H1 (cell line): ENCODE results near the gene DDX5. TPM values are rescaled to one million over a fixed set of nuclear protein-coding genes. Genes with fewer than 3 reads are reported as not detected.

Experiments
- CTCF ChIA-PET: fragments of 300-600 bp; sonication (Branson Sonifier 250); formaldehyde crosslinking; loops from one replicate; lab custom pipeline; 2021; ENCODE audit not compliant: partially characterized antibody; lab: Charles Lee
- POLR2A ChIA-PET: fragments of 300-600 bp; sonication (Branson Sonifier 250); formaldehyde crosslinking; loops from one replicate; lab custom pipeline; 2021; ENCODE audit warnings: inconsistent platforms; ENCODE audit not compliant: partially characterized antibody; lab: Charles Lee
- DNase-seq, 2 experiments: peaks; one replicate each; pipeline versions ENCODE4 v3.0.0 to v3.0.0-alpha.2; 2010 to 2022; ENCODE audit warnings: low spot score in 2 of 2, low read depth in 1 of 2, mixed read lengths in 1 of 2
- FAIRE-seq: peaks from 2 replicates; lab custom pipeline; 2011; peaks lifted over from hg19 to GRCh38; lab: Jason Lieb, UNC
- H2AFZ ChIP-seq: 2 replicates; pipeline ENCODE4 v1.8.1; 2012; ENCODE audit warnings: low read length, inconsistent platforms
- H2AK5ac ChIP-seq: 2 replicates; pipeline ENCODE4 v1.6.1; 2013; ENCODE audit warnings: low read depth, low read length
- H2BK120ac ChIP-seq: replicated peaks from 2 replicates; pipeline ENCODE3; 2013; ENCODE audit warnings: low read depth, low read length, inconsistent platforms
- H2BK12ac ChIP-seq: 2 replicates; pipeline ENCODE4 v1.6.1; 2013; ENCODE audit warnings: low read depth, low read length
- H2BK15ac ChIP-seq: 2 replicates; pipeline ENCODE4 v1.6.1; 2013; ENCODE audit warnings: low read length
- H2BK20ac ChIP-seq: 2 replicates; pipeline ENCODE4 v1.6.1; 2013; ENCODE audit warnings: low read length
- H2BK5ac ChIP-seq: 2 replicates; pipeline ENCODE4 v1.6.1; 2013; ENCODE audit warnings: low read depth, low read length
- H3K14ac ChIP-seq: 2 replicates; pipeline ENCODE4 v1.6.1; 2013; ENCODE audit warnings: inconsistent platforms; ENCODE audit not compliant: insufficient read length
- H3K18ac ChIP-seq: 2 replicates; pipeline ENCODE4 v1.6.1; 2013; ENCODE audit warnings: low read length; ENCODE audit errors: extremely low read depth
- H3K23ac ChIP-seq: 2 replicates; pipeline ENCODE4 v1.6.1; 2013; ENCODE audit warnings: inconsistent platforms; ENCODE audit not compliant: insufficient read length
- H3K23me2 ChIP-seq: 2 replicates; pipeline ENCODE4 v1.6.1; 2013; ENCODE audit warnings: low read depth, low read length
- H3K27ac ChIP-seq: 2 replicates; pipeline ENCODE4 v1.6.1; 2011; ENCODE audit warnings: low read depth, low read length, inconsistent platforms
- H3K27me3 ChIP-seq, 4 experiments: replicated peaks in 1 of 4; 1 replicate in 1 of 4; 2 replicates in 3 of 4; pipeline versions ENCODE4 v1.6.1 to v1.8.1; 2011 to 2013; ENCODE audit warnings: low read length in 3 of 4, mild to moderate bottlenecking in 3 of 4, inconsistent platforms in 2 of 4, mixed read lengths in 2 of 4, moderate library complexity in 1 of 4; ENCODE audit not compliant: control insufficient read depth in 3 of 4, insufficient read depth in 3 of 4; ENCODE audit errors: extremely low read depth in 1 of 4
- H3K36me3 ChIP-seq, 4 experiments: 2 replicates each; pipeline versions ENCODE4 v1.6.1 to v1.8.1; 2011 to 2013; ENCODE audit warnings: mild to moderate bottlenecking in 4 of 4, low read length in 3 of 4, moderate library complexity in 2 of 4, control low read depth in 1 of 4, inconsistent platforms in 1 of 4; ENCODE audit not compliant: insufficient read depth in 4 of 4, control insufficient read depth in 2 of 4
- H3K4ac ChIP-seq: replicated peaks from 2 replicates; pipeline ENCODE3; 2013; ENCODE audit warnings: low read length, low read depth, mixed read lengths, inconsistent platforms; ENCODE audit not compliant: insufficient read length
- H3K4me1 ChIP-seq, 4 experiments: replicated peaks in 1 of 4; 1 replicate in 1 of 4; 2 replicates in 3 of 4; pipeline versions ENCODE4 v1.6.1 to v1.8.1; 2011 to 2013; ENCODE audit warnings: low read length in 3 of 4, inconsistent platforms in 2 of 4, mixed read lengths in 1 of 4; ENCODE audit not compliant: insufficient read depth in 4 of 4, control insufficient read depth in 3 of 4
- H3K4me2 ChIP-seq, 2 experiments: 2 replicates each; pipeline versions ENCODE4 v1.6.1 to v1.8.1; 2011 to 2013; ENCODE audit warnings: low read depth in 2 of 2, low read length in 2 of 2, control low read depth in 1 of 2, inconsistent platforms in 1 of 2, mild to moderate bottlenecking in 1 of 2; ENCODE audit not compliant: insufficient read depth in 1 of 2
- H3K4me3 ChIP-seq, 4 experiments: fragments of 200-600, 300-600 bp in 1 of 4; sonication (generic), shearing (Covaris generic), sonication (Bioruptor Twin) in 1 of 4; 2 replicates each; pipeline versions ENCODE4 v1.5.1 to v1.8.1; 2011 to 2016; ENCODE audit warnings: low read length in 4 of 4, low read depth in 3 of 4, control low read depth in 2 of 4, inconsistent platforms in 2 of 4, mild to moderate bottlenecking in 2 of 4, mixed read lengths in 1 of 4, moderate library complexity in 1 of 4; ENCODE audit not compliant: insufficient read depth in 2 of 4; ENCODE audit errors: extremely low read depth in 1 of 4
- H3K56ac ChIP-seq: replicated peaks from 2 replicates; pipeline ENCODE3; 2013; ENCODE audit warnings: low read depth, mild to moderate bottlenecking, mixed read lengths, low read length, inconsistent platforms; ENCODE audit not compliant: insufficient read length
- H3K79me1 ChIP-seq: 2 replicates; pipeline ENCODE4 v1.6.1; 2013; ENCODE audit warnings: low read depth, low read length, control low read depth
- H3K79me2 ChIP-seq, 2 experiments: 2 replicates each; pipeline versions ENCODE4 v1.6.1 to v1.8.1; 2012 to 2013; ENCODE audit warnings: low read length in 2 of 2, mild to moderate bottlenecking in 2 of 2, inconsistent platforms in 1 of 2; ENCODE audit not compliant: insufficient read depth in 2 of 2, control insufficient read depth in 1 of 2
- H3K9ac ChIP-seq, 4 experiments: replicated peaks in 1 of 4; 1 replicate in 1 of 4; 2 replicates in 3 of 4; pipeline versions ENCODE4 v1.6.1 to v1.8.1; 2011 to 2013; ENCODE audit warnings: low read depth in 3 of 4, low read length in 3 of 4, control low read depth in 2 of 4, mild to moderate bottlenecking in 2 of 4, moderate library complexity in 2 of 4, inconsistent platforms in 1 of 4; ENCODE audit errors: extremely low read depth in 1 of 4
- H3K9me3 ChIP-seq, 2 experiments: 2 replicates each; pipeline versions ENCODE4 v1.6.1 to v1.8.1; 2012 to 2013; ENCODE audit warnings: mild to moderate bottlenecking in 2 of 2, moderate library complexity in 2 of 2, control low read depth in 1 of 2, inconsistent platforms in 1 of 2, low read depth in 1 of 2, low read length in 1 of 2, mixed read lengths in 1 of 2; ENCODE audit not compliant: insufficient read depth in 2 of 2
- H4K20me1 ChIP-seq, 2 experiments: replicated peaks in 1 of 2; 2 replicates each; pipeline versions ENCODE3 to v1.8.1; 2011 to 2013; ENCODE audit warnings: inconsistent platforms in 2 of 2, low read length in 2 of 2, mild to moderate bottlenecking in 1 of 2; ENCODE audit not compliant: insufficient read depth in 2 of 2, control insufficient read depth in 1 of 2
- H4K5ac ChIP-seq: 2 replicates; pipeline ENCODE4 v1.6.1; 2013; ENCODE audit warnings: low read length, low read depth, mixed read lengths, inconsistent platforms; ENCODE audit not compliant: insufficient read length
- H4K8ac ChIP-seq: 2 replicates; pipeline ENCODE4 v1.8.0; 2013; ENCODE audit warnings: mild to moderate bottlenecking, moderate library complexity, low read length, inconsistent platforms; ENCODE audit not compliant: insufficient read depth; ENCODE audit errors: extremely low read depth
- H4K91ac ChIP-seq: replicated peaks from 2 replicates; pipeline ENCODE3; 2013; ENCODE audit warnings: low read length, mixed read lengths, inconsistent platforms; ENCODE audit not compliant: insufficient read length
- BACH1 ChIP-seq: IDR thresholded peaks from 2 replicates; pipeline ENCODE4 v1.6.1; 2012; ENCODE audit warnings: low read length, improper control_type of control experiment
- BCL11A ChIP-seq, 2 experiments: IDR thresholded peaks; one replicate each; pipeline ENCODE4 v1.6.1; 2011; ENCODE audit warnings: low read depth in 2 of 2, low read length in 2 of 2, mild to moderate bottlenecking in 2 of 2
- CEBPB ChIP-seq: IDR thresholded peaks from 2 replicates; pipeline ENCODE4 v1.6.1; 2012; ENCODE audit warnings: low read depth, low read length
- CHD2 ChIP-seq: IDR thresholded peaks from 2 replicates; pipeline ENCODE4 v1.6.1; 2012; ENCODE audit warnings: low read length, improper control_type of control experiment
- HDAC6 ChIP-seq: IDR thresholded peaks from one replicate; pipeline ENCODE4 v1.7.1; 2012; ENCODE audit warnings: low read depth, mild to moderate bottlenecking, inconsistent platforms, low read length, moderate library complexity
- JUN ChIP-seq: IDR thresholded peaks from 2 replicates; pipeline ENCODE4 v1.6.1; 2011; ENCODE audit warnings: low read depth, mild to moderate bottlenecking, improper control_type of control experiment, low read length
- JUND ChIP-seq: IDR thresholded peaks from 2 replicates; pipeline ENCODE4 v1.6.1; 2011; ENCODE audit warnings: mild to moderate bottlenecking, improper control_type of control experiment, low read length
- KDM4A ChIP-seq: IDR thresholded peaks from one replicate; pipeline ENCODE4 v1.7.1; 2012; ENCODE audit warnings: low read depth, mild to moderate bottlenecking, moderate library complexity, low read length, inconsistent platforms; ENCODE audit not compliant: severe bottlenecking
- KDM5A ChIP-seq: fragments of 200-600 bp; IDR thresholded peaks from 2 replicates; pipeline ENCODE4 v1.7.1; 2012; ENCODE audit warnings: mild to moderate bottlenecking, low read length, inconsistent platforms, mixed read lengths
- NRF1 ChIP-seq: IDR thresholded peaks from 2 replicates; pipeline ENCODE4 v1.6.1; 2011; ENCODE audit warnings: mild to moderate bottlenecking, low read depth, low read length, improper control_type of control experiment
- RAD21 ChIP-seq, 2 experiments: IDR thresholded peaks in 1 of 2; conservative IDR thresholded peaks in 1 of 2; 2 replicates each; pipeline ENCODE4 v1.6.1; 2011; ENCODE audit warnings: low read depth in 2 of 2, low read length in 2 of 2, improper control_type of control experiment in 1 of 2, inconsistent platforms in 1 of 2, mild to moderate bottlenecking in 1 of 2, moderate library complexity in 1 of 2
- RFX5 ChIP-seq: IDR thresholded peaks from 2 replicates; pipeline ENCODE4 v1.6.1; 2011; ENCODE audit warnings: low read depth, low read length, improper control_type of control experiment, borderline replicate concordance
- SIX5 ChIP-seq: IDR thresholded peaks from 2 replicates; pipeline ENCODE4 v1.6.1; 2011; ENCODE audit warnings: mild to moderate bottlenecking, low read depth, low read length
- TAF1 ChIP-seq: IDR thresholded peaks from 2 replicates; pipeline ENCODE4 v1.6.1; 2011; ENCODE audit warnings: mild to moderate bottlenecking, low read depth, low read length
- TAF7 ChIP-seq: optimal IDR thresholded peaks from 2 replicates; pipeline ENCODE3; 2011; ENCODE audit warnings: low read depth, mild to moderate bottlenecking, inconsistent platforms, low read length, moderate library complexity, borderline replicate concordance
- TBP ChIP-seq: IDR thresholded peaks from 2 replicates; pipeline ENCODE4 v1.6.1; 2011; ENCODE audit warnings: low read depth, low read length, improper control_type of control experiment
- whole genome bisulfite sequencing, 2 experiments: shearing (Covaris generic) in 1 of 2; methylation state at CpG; one replicate each; pipeline versions ENCODE4 v1.1.6 to v1.1.7; 2013 to 2015; ENCODE audit warnings: low lambda C conversion rate in 2 of 2, mixed read lengths in 2 of 2, inconsistent platforms in 1 of 2, low coverage in 1 of 2, missing lambda C conversion rate in 1 of 2; ENCODE audit not compliant: insufficient replicate concordance in 2 of 2, insufficient coverage in 1 of 2, insufficient read length in 1 of 2; ENCODE audit errors: extremely low coverage in 1 of 2, missing lambda C conversion rate in 1 of 2; 5-methylcytosine and 5-hydroxymethylcytosine counted together
- polyA plus RNA-seq, 7 experiments: library from polyadenylated mRNA; depleted of rRNA in 3 of 7; stranded (reverse) in 5 of 7; unstranded in 2 of 7; fragments of >200 nt in 5 of 7; fragments of 200-250 nt in 2 of 7; gene quantifications; 1 replicate in 5 of 7; 2 replicates in 1 of 7; 4 replicates in 1 of 7; pipeline versions ENCODE4 v1.2.1 to v1.2.3, GENCODE V29; 2011 to 2013; ENCODE audit warnings: missing spikeins in 2 of 7, mixed read lengths in 2 of 7
- total RNA-seq: library from RNA; stranded (reverse); fragmentation: NEBNext Ultra II Directional; extraction: Animal tissue kit (Norgen Biotek cat#: 25700); gene quantifications from 2 replicates; pipeline ENCODE4 v1.2.1, GENCODE V29; 2021

Gene DDX5
- total and polyA plus RNA-seq, 2 of the 8 experiments (the other 6 are each of a cell fraction or from before 2014, with no cell fraction given), result 572 to 591 TPM

DNA sequence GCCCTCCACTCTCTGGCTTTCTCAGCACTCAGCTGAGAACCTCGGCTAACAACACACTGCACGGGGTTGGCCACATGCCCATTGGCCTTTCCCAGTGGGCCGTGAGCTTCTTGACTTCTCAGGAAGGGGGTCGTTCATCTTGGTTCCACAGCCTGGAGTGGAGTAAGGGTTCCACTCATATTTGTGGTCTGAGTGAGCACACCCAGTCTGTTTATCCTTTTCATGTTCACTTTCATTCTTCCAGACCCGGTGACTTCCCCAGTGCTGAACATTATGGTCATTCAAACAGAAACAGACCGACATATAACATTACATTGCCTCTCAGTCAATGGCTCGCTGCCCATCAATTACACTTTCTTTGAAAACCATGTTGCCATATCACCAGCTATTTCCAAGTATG, 48.9 kb downstream of the DDX5 start:
- H3K14ac ChIP-seq, result no peak overlapping the region
- ChIA-PET CTCF (interaction anchor here (3.7 kb wide), 1 partner anchor 38 kb away, joined by 22 read pairs; no protein-coding TSS in a partner anchor), POLR2A (interaction anchor here (0.7 to 2.1 kb wide), 3 partner anchors 13 to 81 kb away, joined by 3 to 9 read pairs (median 3); partner anchors contain the start of gene DDX5)
- no peak overlapping the region for H3K9ac ChIP-seq
- H2BK15ac ChIP-seq, result no peak overlapping the region
- H4K20me1 ChIP-seq, result no peaks in the 10 kb centered on the region
- H3K4ac ChIP-seq, result no peak overlapping the region
- WGBS, 2 experiments, result 91% methylated on average over 7 of the region's 7 CpGs; no CpG with 5 or more reads in 1 of the 2 experiments
- DNase-seq, result no peak
- no peak overlapping the region for H2AK5ac ChIP-seq
- H3K4me1 ChIP-seq, result no peaks in the 10 kb centered on the region
- H3K79me2 ChIP-seq, result no peaks in the 10 kb centered on the region
- H3K4me2 ChIP-seq, result no peak overlapping the region
- no peak overlapping the region for H3K56ac ChIP-seq
- no peak overlapping the region for H3K23ac ChIP-seq
- no peak overlapping the region for H2BK120ac ChIP-seq
- no peaks in the 10 kb centered on the region for H3K23me2 ChIP-seq
- no peak overlapping the region for H4K5ac ChIP-seq
- H2BK5ac ChIP-seq, result no peak overlapping the region
- no peak overlapping the region for H3K18ac ChIP-seq
- FAIRE-seq, result no peak
- no peaks in the 10 kb centered on the region for H3K9me3 ChIP-seq
- H3K4me3 ChIP-seq, result no peak overlapping the region
- no peak overlapping the region for H2AFZ ChIP-seq
- no peak overlapping the region for H4K8ac ChIP-seq
- no peaks in the 10 kb centered on the region; a peak in 1 of 7 replicates for H3K27me3 ChIP-seq
- no peak overlapping the region for H2BK20ac ChIP-seq
- H3K79me1 ChIP-seq, result no peaks in the 10 kb centered on the region
- H3K36me3 ChIP-seq, result no peaks in the 10 kb centered on the region
- no peak overlapping the region for H3K27ac ChIP-seq
- H2BK12ac ChIP-seq, result no peak overlapping the region
- no peak overlapping the region for H4K91ac ChIP-seq
- TF ChIP-seq BCL11A (IDR thresholded peaks at IDR 0.05; ENCODE audit: low read depth in 2 of 2, low read length in 2 of 2) (no peak), HDAC6 (no peak), KDM5A (no peak), RFX5 (no peak), TAF7 (no peak), CHD2 (no peak), TBP (no peak), SIX5 (no peak), BACH1 (no peak), CEBPB (no peak), JUND (no peak), NRF1 (no peak), TAF1 (no peak), KDM4A (no peak), JUN (no peak), RAD21 (IDR thresholded peaks at IDR 0.05 in 1 of 2, conservative IDR thresholded peaks at IDR 0.05 in 1 of 2; ENCODE audit: low read depth in 2 of 2, low read length in 2 of 2) (no peak)
